Stimulated activated effector memory CD8-positive, alpha-beta T cell treated with anti-CD3 and anti-CD28 coated beads, Interleukin-12 subunit alpha, Interleukin-12 subunit beta, amount 100 ng/mL, for 72 hours (primary cell): ENCODE measurements around the gene HAP1.
"Not testable (repeated sequence)": the region's sequence is repeated elsewhere in the genome, so short reads cannot be mapped to it uniquely, and the experiment has no call there.

Source experiments
- ATAC-seq: fragments of 150-1000 bp; cut with Tn5 transposase; 2 replicates; pipeline ENCODE4 v1.10.0; 2021
- DNase-seq, 2 donors: peaks; one replicate each; pipeline ENCODE4 v3.0.0; 2021 to 2022; ENCODE audit warnings: low spot score in 2 of 2
- H3K27ac Mint-ChIP-seq: one replicate; pipeline ENCODE4 v1.8.0; 2022; ENCODE audit warnings: mild to moderate bottlenecking, mixed read lengths
- H3K36me3 Mint-ChIP-seq: one replicate; pipeline ENCODE4 v1.8.0; 2022; ENCODE audit warnings: mild to moderate bottlenecking, mixed read lengths
- H3K4me1 Mint-ChIP-seq: one replicate; pipeline ENCODE4 v1.8.0; 2022; ENCODE audit warnings: mixed read lengths
- H3K4me3 Mint-ChIP-seq: one replicate; pipeline ENCODE4 v1.8.0; 2022; ENCODE audit warnings: mild to moderate bottlenecking, mixed read lengths
- H3K9me3 Mint-ChIP-seq: one replicate; pipeline ENCODE4 v1.8.0; 2022; ENCODE audit warnings: mixed read lengths

Gene HAP1

GRCh38 chr17:41678907-41679739 lies 55.3 kb downstream of the HAP1 start:
- H3K4me1 Mint-ChIP-seq = peaks cover 38% of the 10 kb centered on the region
- peak; percentile 41 to 83 for DNase-seq

GRCh38 chr17:41678411-41678906 lies 56.0 kb downstream of the HAP1 start:
- Mint-ChIP-seq H3K9me3 (no peaks in the 10 kb centered on the region), H3K4me1 (peaks cover 38% of the 10 kb centered on the region), H3K36me3 (peaks cover 10% of the 10 kb centered on the region), H3K27ac (peak overlapping the region; percentile 91), H3K4me3 (peak overlapping the region; percentile 73)
- no peak for DNase-seq
- ATAC-seq = peak; percentile 39

More at GRCh38 chr17:41678907-41679739, 55.3 kb downstream of the HAP1 start:
- peak; percentile 96 for ATAC-seq
- Mint-ChIP-seq H3K36me3 (peaks cover 10% of the 10 kb centered on the region), H3K4me3 (peak overlapping the region; percentile 73), H3K9me3 (no peaks in the 10 kb centered on the region), H3K27ac (peak overlapping the region; percentile 91)

GRCh38 chr17:41676058-41676419 lies 58.4 kb downstream of the HAP1 start:
- peaks cover 10% of the 10 kb centered on the region for H3K36me3 Mint-ChIP-seq
- H3K4me1 Mint-ChIP-seq = peaks cover 43% of the 10 kb centered on the region
- no peak for ATAC-seq
- no peak for DNase-seq
- H3K9me3 Mint-ChIP-seq = no peaks in the 10 kb centered on the region
- H3K27ac Mint-ChIP-seq = no peak overlapping the region
- no peak overlapping the region for H3K4me3 Mint-ChIP-seq

- H3K4me3 Mint-ChIP-seq, ATAC-seq, H3K9me3 Mint-ChIP-seq, H3K27ac Mint-ChIP-seq, DNase-seq: not testable (repeated sequence)
- peaks cover 10% of the 10 kb centered on the region for H3K36me3 Mint-ChIP-seq
- peaks cover 42% of the 10 kb centered on the region for H3K4me1 Mint-ChIP-seq
Observed at GRCh38 chr17:41675157-41676057, 59.0 kb downstream of the HAP1 start.
